Peyer's patch (tissue), 4 donors: ENCODE results near the gene INTS1. TPM values are rescaled to one million over a fixed set of nuclear protein-coding genes. Genes with fewer than 3 reads are reported as not detected.

ENCODE experiments used
- DNase-seq, 3 donors: peaks; one replicate each; pipeline ENCODE4 v3.0.0-alpha.2; 2017 to 2019
- H3K27ac ChIP-seq, 4 donors: fragments of 200-600 bp; sonication (generic); one replicate each; pipeline ENCODE4 v1.5.1; 2016 to 2019
- H3K27me3 ChIP-seq, 2 donors: fragments of 200-600 bp; sonication (generic); one replicate each; pipeline ENCODE4 v1.5.1; 2019
- H3K36me3 ChIP-seq, 3 donors: fragments of 200-600 bp; sonication (generic); one replicate each; pipeline ENCODE4 v1.5.1; 2016 to 2019
- H3K4me1 ChIP-seq, 4 donors: fragments of 200-600 bp; sonication (generic); one replicate each; pipeline ENCODE4 v1.5.1; 2016 to 2019
- H3K4me3 ChIP-seq, 4 donors: fragments of 200-600 bp; sonication (generic); 1 replicate in 3 of 4; 2 replicates in 1 of 4; pipeline ENCODE4 v1.5.1; 2016 to 2019; ENCODE audit warnings: mild to moderate bottlenecking in 1 of 4
- H3K9me3 ChIP-seq, 4 donors: fragments of 200-600 bp; sonication (generic); one replicate each; pipeline ENCODE4 v1.5.1; 2016 to 2019; ENCODE audit warnings: mild to moderate bottlenecking in 1 of 4
- POLR2A ChIP-seq, 2 donors: fragments of 450-650 bp; IDR thresholded peaks; one replicate each; pipeline ENCODE4 v1.5.1; 2017; ENCODE audit warnings: antibody characterized with exemption in 2 of 2, mild to moderate bottlenecking in 2 of 2, moderate library complexity in 2 of 2
- total RNA-seq, 4 donors: library from RNA; depleted of rRNA; stranded (reverse); fragments of >200 nt; gene quantifications; one replicate each; pipeline ENCODE4 v1.1.0, GENCODE V29; 2016
- TF ChIP-seq, protein P1 (sequence below), 6 experiments: fragments of 450-650 bp in 4 of 6; fragments of 200-600 bp in 2 of 6; sonication (generic) in 1 of 6; IDR thresholded peaks; one replicate each; pipeline ENCODE4 v1.5.1; 2017 to 2019; ENCODE audit warnings: antibody characterized with exemption in 6 of 6, mild to moderate bottlenecking in 3 of 6, moderate library complexity in 1 of 6

The INTS1 gene
- total RNA-seq, 4 donors from 2014 or later = 84.4 to 192 (median 108) TPM

DNA sequence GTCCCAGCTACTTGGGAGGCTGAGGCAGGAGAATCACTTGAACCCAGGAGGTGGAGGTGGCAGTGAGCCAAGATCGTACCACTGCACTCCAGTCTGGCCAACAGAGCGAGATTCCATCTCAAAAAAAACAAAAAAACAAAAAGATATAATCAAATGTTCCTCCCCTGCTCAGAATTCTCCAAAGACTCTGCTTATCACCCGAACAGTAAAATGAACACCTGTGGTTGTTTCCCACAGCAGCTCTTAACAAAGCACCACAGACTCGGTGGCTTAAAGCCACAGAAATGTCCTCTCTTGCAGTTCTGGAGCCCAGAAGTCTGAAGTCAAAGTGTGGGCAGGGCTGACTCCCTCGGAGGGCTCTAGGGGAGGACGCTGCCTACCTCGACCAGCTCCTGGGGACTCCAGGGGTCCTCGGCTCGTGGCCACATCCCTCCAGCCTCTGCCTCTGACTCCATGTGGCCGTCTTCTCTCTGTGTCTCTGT is 4.1 kb upstream of the INTS1 start:
- Histone ChIP-seq H3K27me3 (no peaks in the 10 kb centered on the region), H3K9me3 (no peaks in the 10 kb centered on the region), H3K27ac (peak overlapping the region in 1 of 4 donors; percentile 3), H3K4me1 (peaks cover 0 to 40% (median 12%) of the 10 kb centered on the region in 4 donors), H3K36me3 (no peaks in the 10 kb centered on the region), H3K4me3 (no peak overlapping the region)
- DNase-seq = no peak
- TF ChIP-seq POLR2A (IDR thresholded peaks at IDR 0.05) = no peak
- TF ChIP-seq, protein P1, sequence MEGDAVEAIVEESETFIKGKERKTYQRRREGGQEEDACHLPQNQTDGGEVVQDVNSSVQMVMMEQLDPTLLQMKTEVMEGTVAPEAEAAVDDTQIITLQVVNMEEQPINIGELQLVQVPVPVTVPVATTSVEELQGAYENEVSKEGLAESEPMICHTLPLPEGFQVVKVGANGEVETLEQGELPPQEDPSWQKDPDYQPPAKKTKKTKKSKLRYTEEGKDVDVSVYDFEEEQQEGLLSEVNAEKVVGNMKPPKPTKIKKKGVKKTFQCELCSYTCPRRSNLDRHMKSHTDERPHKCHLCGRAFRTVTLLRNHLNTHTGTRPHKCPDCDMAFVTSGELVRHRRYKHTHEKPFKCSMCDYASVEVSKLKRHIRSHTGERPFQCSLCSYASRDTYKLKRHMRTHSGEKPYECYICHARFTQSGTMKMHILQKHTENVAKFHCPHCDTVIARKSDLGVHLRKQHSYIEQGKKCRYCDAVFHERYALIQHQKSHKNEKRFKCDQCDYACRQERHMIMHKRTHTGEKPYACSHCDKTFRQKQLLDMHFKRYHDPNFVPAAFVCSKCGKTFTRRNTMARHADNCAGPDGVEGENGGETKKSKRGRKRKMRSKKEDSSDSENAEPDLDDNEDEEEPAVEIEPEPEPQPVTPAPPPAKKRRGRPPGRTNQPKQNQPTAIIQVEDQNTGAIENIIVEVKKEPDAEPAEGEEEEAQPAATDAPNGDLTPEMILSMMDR (IDR thresholded peaks at IDR 0.05) = no peak

DNA sequence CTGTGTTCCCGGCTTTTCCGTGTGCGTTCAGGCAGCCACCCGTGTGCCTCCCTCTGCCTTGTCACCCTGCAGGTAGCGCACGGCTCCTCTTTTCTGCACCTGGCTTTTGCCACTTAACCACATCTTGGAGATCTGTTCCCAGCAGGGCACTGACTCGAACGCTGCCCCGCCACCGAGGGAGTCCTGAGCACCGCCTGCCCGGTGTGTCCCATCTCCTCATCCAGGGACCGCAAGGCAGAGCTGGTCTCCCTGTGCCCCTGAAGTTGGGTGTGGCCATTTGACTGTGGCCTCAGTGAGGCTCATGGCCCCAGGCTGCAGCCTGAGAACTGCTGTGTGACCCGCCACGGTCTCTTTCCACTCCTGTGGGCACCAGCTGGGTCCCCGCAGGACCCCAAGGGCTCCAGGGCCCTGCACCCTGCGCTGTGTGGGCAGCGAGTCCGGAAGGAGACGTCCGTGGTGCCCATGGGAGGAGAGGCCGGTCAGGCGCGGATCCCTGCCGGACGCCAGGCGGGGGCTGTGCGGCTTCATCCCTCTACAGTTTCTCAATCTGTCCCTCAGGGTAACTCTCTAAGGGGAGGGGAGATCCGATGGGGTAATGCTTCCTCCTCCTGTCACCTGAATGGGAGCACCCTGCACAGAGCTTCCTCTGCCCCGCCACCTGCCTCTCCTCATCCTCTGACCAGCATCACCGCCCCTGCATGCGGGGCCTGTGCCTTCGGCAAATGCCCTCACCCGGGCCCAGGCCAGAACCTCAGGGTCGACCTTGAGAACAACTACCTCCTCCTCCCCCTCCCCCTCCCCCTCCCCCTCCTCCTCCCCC is 1.8 kb upstream of the INTS1 start:
- peak in 1 of 3 donors; percentile 33 for DNase-seq
- Histone ChIP-seq H3K4me3 (peak overlapping the region in 1 of 4 donors; percentile 20), H3K4me1 (peaks cover 0 to 35% (median 20%) of the 10 kb centered on the region in 4 donors)

DNA sequence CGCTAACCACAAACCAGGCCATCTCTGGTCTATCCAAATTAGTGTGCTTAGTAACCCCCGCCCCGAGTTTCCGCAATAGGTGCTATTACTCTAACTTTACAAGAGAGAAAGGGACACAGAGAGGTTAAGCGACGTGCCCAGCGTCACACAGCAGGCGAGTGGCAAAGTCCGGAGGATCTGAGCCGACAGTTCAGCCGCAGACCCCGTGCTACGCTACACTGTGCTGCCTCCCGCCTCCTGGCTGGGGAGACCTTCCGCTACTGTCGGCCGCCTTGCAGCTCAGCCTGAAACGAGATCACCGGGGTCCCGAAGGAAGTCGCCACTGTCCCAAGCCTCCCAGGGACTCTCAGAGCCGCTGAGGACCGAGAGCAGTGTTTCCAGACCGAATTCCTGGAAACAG is 799 bp downstream of the INTS1 start:
- Histone ChIP-seq H3K27ac (peak overlapping the region in 3 of 4 donors; percentile 64 to 76 (median 67)), H3K9me3 (no peaks in the 10 kb centered on the region), H3K4me3 (peak overlapping the region; percentile 96 to 100 (median 99)), H3K4me1 (peaks cover 0 to 28% (median 19%) of the 10 kb centered on the region in 4 donors), H3K36me3 (peaks cover 0 to 44% (median 0%) of the 10 kb centered on the region in 3 donors), H3K27me3 (no peaks in the 10 kb centered on the region)
- no peak for TF ChIP-seq POLR2A (IDR thresholded peaks at IDR 0.05)
- TF ChIP-seq, protein P1 (IDR thresholded peaks at IDR 0.05) = no peak
- DNase-seq = no peak

More for the DNA sequence above, 1.8 kb upstream of the INTS1 start:
- Histone ChIP-seq H3K36me3 (peaks cover 0 to 19% (median 0%) of the 10 kb centered on the region in 3 donors), H3K27me3 (no peaks in the 10 kb centered on the region), H3K9me3 (no peaks in the 10 kb centered on the region), H3K27ac (peak overlapping the region in 1 of 4 donors; percentile 64)
- TF ChIP-seq, protein P1 (IDR thresholded peaks at IDR 0.05) = no peak
- TF ChIP-seq POLR2A (IDR thresholded peaks at IDR 0.05) = no peak

DNA sequence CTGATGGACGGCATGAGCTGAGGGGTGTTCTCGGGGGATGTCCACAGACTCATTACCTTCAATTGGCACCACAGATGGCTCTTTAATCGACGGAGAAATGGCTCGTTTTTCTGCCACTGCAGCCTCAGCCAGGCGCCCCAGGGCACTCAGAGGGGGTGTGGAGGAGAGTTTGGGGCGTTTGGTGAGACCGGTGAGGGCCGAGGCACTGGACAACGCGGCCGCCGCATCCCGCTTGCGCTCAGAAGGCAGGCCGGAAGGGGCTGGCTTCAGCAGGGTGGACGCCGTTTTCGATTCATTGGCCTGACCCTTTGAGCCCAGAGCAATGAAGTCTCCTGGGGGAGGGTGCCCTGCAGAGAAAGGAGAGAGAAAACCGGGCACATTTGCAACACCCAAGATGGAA is 1.3 kb downstream of the INTS1 start:
- Histone ChIP-seq H3K27ac (no peak overlapping the region), H3K4me1 (peaks cover 0 to 28% (median 19%) of the 10 kb centered on the region in 4 donors), H3K9me3 (no peaks in the 10 kb centered on the region), H3K4me3 (peak overlapping the region in 3 of 4 donors; percentile 96 to 99 (median 99)), H3K27me3 (no peaks in the 10 kb centered on the region), H3K36me3 (peaks cover 0 to 50% (median 0%) of the 10 kb centered on the region in 3 donors)
- TF ChIP-seq, protein P1 (IDR thresholded peaks at IDR 0.05) = no peak
- TF ChIP-seq POLR2A (IDR thresholded peaks at IDR 0.05) = no peak
- DNase-seq = no peak

DNA sequence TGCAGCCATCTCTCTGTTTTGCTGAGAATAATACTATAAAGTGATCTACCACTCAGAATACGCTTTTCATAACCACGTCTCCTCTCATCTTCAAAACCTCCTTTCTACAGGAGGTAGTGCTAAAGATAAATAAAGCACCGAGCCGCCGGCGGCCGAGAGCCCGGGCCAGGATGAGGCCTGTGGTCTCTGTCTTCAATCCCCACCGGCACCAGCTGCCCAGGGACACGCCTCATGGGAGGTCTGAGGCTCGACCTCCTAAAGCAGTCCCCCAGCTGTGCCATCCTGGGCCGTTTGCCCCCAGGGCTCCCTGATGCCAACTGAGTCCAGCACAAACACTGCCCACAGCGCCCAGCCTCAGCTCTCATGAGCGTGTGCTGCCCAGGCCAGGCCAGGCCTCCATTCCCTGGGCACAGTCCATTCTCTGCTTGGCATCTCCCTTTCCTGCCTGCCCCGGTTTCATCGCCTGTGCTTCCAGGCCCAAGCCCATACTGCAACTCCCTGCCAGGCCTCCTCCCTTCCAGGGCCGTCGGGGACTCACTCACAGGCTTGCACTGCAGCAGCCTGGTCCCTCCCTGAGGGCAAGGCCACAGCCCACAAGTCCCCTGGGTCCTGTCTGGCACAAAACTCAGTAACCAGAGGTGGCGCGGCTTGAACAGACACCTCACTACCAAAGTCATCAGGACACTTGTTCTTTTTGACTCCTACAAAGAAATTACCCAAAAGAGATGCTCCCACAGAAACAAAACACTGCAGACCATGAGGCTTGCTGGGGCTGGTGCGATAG is 2.5 kb downstream of the INTS1 start:
- Histone ChIP-seq H3K4me3 (no peak overlapping the region), H3K27me3 (no peaks in the 10 kb centered on the region), H3K9me3 (no peaks in the 10 kb centered on the region), H3K27ac (no peak overlapping the region), H3K36me3 (peaks cover 0 to 61% (median 0%) of the 10 kb centered on the region in 3 donors), H3K4me1 (peaks cover 0 to 27% (median 18%) of the 10 kb centered on the region in 4 donors)
- TF ChIP-seq, protein P1 (IDR thresholded peaks at IDR 0.05) = no peak
- TF ChIP-seq POLR2A (IDR thresholded peaks at IDR 0.05) = no peak
- DNase-seq = no peak
